Stimulated activated CD4-positive, alpha-beta T cell treated with anti-CD3 and anti-CD28 coated beads, TNF-alpha, amount 100 ng/mL, for 1 hour (primary cell): ENCODE data around the gene FLT4.
"Not testable (repeated sequence)": the region's sequence is repeated elsewhere in the genome, so short reads cannot be mapped to it uniquely, and the experiment has no call there.

ENCODE experiments used
- DNase-seq, 3 donors: peaks; one replicate each; pipeline ENCODE4 v3.0.0-alpha.2; 2020; ENCODE audit warnings: low read depth in 3 of 3, low spot score in 1 of 3

FLT4 gene

DNA sequence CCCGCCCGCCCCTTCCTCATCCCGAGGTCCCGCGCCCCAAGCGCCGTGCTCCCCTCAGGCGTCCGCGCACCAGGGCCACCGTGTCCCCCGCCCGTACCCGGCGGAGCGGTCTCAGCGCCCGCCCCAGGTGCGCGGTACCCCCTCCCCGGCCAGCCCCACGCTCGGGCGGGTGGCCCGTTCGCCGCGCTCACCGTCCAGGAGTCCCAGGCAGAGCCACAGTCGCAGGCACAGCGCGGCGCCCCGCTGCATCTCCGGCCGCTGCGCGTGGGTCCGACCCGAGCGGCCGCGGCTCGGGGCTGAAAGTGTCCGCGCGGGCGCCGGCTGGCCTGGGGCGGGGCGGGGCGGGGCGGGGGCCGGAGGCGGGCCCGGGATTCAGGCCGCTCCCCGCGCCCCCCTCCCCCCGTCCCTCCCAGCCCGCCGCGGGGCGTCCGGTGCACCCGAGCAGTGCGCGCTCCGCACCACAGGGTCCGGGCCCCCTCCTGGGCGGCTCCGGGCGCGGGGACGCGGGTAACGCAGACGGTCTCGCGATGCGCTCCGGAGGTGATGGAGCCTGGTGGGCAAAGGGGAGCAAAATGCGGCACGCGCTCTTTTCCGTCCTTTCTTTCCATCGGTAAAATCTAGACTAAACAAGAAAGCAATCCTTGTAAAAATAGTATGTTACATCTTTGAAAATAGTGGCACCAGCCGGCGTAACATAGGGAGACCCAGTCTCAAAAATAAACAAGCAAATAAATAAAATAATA, at the start of gene FLT4:
Gene FLT4 (minus strand): TSS at position 304 of the 743 bp plus-strand sequence. CDS start 55 bp downstream, at position 249.
- DNase-seq = no peak

DNA sequence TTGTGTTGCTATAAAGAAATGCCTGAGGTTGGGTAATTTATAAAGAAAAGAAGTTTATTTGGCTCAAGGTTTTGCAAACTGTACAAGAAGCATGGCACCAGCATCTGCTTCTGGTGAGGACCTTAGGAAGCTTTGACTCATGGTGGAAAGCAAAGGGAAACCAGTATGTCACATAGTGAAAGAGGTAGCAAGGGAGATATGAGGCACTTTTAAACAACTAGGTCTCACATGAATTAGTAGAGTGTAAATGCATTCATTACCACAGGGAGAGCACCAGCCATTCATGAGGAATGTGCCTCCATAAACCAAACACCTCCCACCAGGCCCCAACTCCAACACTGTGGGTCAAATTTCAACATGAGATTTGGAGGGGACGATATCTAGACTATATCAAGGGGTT, 49.6 kb upstream of the FLT4 start:
- DNase-seq = no peak

DNA sequence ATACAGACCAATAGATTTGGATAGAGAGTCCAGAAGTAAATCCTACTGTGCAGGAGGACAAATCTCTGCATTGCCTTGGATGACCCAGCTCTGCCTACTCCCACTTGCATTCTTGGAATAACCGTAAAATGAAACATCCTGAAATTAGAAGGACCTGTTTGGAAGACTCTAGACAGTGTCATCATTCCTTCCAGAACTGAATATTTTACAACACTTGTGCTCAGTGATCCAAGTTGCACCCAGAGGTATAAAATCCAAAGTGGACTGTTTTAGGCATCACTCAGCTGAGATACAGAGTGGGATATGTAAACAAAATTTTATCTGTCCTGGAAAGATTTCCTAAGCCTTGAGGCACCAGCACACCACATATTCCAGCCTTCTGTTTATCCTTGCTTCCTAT, 46.7 kb upstream of the FLT4 start:
- no peak for DNase-seq

DNA sequence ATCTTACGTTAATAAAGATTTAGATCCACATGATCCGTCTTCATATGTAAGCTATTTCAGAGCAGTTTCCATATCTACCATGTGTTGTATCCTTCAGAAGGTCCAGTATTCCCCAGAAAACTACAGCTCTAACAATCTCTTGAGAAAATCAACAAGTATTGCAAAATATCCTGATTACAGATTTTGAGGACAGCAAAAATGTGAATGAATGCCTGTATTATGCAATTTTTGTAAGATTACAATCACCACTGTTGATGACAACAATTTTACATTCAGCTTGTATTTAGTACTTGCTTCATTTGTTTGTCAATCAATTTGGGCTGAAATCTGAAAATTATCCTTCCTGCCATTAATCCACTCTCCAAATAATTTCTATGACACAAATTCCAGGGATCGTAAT, 43.0 kb upstream of the FLT4 start:
- no peak for DNase-seq

DNA sequence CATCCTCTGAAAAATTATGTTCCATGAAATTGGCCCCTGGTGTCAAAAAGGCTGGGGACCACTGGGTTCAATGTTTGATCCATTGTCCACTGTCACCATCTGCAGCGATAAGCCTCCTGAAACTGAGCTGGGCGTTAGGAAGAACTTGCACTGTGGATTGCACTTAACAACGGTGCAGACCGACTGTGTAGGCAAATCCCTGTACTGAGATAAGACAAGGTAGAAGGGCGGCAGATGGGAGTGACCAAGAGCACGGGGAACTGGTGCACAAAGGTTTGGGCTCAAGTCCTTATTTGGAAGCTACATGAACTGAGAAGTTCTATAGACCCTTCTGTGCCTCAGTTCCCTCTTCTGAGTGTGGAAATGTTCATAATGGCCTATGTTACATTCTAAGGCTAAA, 41.6 kb upstream of the FLT4 start:
- DNase-seq = no peak

DNA sequence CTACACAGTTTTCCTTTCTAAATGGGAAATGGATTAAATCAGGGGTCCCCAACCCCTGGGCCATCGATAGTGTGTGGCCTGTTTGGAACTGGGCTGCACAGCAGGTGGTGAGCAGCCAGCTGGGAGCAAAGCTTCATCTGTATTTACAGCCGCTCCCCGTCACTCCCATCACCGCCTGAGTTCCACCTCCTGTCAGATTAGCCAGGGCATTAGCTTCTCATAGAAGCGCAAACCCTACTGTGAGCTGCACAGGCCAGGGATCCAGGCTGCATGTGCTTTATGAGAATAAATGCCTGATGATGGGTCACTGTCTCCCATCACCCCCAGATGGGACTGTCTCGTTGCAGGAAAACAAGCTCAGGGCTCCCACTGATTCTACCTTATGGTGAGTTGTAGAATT, 41.2 kb upstream of the FLT4 start:
- no peak for DNase-seq

DNA sequence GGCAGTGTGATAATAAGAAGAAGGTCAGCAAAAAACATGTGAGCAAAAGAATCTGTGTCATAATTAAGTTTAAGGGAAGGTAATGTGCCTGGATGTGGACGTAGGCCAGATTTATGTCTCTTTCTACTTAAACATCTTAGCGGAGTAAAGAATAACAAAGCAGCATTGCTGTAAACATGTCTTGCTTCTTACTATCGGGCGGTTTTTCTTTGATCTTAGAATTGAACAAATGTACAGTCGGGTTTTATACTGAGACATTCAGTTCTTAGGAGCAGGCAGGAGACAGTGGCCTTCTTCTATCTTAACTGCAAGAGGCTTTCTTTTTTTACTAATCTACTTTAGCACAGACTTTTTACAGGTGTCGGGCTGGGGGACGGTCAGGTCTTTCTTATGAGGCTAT, 40.4 kb upstream of the FLT4 start:
- no peak for DNase-seq

DNA sequence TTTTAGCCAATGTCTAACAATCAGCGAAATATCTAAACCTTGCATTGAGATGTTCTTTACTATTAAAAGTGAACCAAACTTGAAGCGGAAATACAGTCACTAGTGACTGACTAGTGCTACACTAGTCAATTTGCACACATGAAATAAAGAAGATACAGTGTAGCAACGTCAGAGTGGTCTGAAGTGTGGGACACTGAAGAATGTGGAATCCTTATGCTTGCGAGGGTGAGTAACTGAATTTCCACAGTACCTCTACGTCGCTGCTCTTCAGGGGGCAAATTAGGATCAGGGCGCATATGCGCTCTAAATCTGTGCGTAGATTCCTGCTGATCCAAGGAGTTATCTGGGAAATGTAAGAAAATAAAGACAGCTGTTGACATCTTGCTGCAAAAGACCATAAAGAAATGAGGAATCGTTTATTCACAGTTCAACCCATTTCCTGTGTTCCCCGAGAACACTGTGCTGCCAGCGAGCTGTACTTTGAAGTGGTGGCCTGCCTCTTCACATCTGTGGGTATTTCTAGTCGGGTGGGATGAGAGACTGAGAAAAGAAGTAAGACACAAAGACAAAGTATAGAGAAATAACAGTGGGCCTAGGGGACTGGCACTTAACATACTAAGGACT, 39.8 kb upstream of the FLT4 start:
- peak in 1 of 3 donors; percentile 11 for DNase-seq

DNA sequence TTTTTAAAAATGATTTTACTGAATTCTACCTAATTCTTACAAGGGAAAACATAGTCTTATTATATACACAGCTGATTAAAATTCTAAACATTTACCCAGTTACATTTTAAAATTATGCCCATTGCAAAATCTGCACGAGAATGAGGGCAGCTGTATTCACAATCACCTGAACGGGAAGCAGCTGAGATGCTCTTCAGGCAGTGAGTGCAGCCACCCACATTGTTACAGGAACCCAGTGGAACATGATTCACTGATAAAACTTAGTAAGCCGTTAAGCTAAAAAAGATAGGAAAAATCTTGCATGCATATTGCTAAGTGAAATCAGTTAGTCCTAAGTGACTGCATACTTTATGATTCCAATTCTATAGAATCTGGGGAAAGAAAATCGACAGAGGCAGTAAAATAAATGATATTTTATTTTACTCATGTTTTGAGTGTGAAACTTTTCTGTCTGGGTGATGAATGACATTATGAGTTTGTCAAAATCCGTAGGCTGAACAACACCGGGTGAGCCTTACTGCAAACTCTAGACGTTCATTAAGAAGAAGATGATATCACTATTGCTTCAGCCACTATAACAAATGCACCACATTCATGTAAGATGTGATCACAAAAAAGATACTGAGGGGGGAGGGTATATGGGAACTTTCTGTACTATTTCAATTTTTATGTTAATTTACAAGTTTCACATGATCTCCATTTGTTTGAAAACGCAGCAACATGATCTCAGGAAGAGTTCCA, 39.1 kb upstream of the FLT4 start:
- no peak for DNase-seq

DNA sequence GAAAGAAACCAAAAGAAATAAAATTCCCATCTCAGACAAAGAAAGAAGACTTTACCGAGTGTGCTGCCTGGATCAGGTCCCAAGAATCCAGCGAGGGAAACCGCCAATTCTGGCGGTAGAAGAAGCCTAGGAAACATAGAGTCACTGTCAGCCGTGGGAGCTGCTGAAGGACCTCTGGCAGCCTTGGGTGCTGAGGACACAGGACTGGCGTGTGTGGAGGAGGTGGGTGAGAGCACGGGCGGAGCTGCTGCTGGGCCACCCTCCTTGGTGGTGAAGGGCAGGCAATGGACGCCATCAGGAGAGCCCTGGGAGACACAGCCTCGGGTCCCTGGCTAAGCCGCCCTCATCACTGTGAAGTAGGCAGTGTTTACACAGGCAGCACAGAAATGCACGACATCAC, 37.4 kb upstream of the FLT4 start:
- not testable (repeated sequence) for DNase-seq

DNA sequence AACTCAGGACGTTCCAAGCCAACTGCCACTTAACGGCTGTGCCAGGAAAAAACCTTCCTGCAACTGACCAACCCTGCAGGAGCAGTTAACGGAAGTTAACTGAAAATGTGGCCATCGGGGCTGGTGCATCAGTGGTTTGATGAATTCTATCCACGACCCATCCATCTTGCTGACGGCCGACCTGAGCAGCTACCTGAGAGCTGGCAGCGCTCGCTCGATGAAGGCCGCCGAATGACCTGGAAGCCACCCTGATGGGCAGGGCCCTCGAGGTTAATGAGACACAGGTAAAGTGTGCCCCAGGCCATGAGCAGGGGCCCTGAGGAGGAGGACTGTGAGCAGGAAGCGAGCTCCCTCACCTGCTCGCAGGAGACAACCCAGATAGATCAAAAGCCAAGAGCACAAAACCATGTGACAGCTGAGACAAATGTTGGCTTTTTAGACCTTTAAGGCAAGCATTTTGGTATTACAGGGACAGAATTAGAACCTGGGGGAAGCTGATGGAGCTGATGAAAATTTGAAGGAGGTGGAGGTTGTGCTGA, 35.3 kb upstream of the FLT4 start:
- no peak for DNase-seq

DNA sequence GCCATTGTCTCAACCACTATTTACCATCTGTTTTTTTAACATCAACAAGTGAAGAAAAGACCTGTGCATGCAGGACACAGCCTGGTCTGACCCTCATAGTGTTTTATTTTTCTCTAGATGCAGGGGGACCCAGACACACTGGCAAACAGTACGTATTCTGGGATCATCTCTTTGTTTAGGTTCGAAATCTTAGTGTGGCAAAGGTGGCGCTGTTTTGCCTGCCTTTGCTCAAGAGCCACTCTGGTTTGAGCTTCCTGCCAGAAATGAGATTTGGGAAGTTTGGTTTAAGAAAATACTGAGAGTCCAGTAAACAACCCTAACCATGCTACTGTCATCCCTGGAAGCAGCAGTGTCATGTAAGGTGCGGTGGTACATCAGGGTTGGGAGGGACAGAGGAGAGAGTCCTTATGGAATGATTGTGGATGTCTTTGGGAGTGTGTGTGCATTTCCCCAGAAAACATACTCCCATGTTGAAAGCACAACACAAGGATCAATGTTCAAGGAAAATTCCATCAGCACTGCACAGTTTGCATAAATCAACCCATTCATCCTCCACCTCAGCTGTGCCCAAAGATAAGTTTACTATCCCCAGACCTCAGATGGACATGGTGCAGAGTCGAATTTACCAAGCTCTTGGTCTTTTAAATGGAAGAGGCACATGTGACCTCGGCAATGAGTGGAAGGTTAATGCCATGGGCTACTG, 34.0 kb upstream of the FLT4 start:
- DNase-seq = no peak

DNA sequence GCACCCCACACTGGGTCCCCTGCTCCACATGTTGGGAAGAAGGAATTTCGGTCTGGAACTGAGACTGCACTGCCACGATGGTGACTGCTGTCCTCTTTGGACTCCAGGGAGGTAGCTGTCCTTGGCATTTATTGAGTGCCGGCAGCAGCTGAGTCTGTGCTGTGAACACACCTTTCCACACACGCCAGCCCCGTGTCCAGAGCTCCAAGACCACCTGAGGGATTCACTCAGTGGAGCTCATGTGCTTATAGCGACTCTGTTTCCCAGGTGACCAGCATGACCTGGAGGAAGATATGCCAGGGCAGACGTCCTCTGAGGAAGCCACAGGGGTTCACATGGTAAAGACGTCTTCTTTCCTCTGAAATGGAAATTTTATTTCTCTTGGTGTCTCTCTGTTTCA, 33.2 kb upstream of the FLT4 start:
- no peak for DNase-seq

DNA sequence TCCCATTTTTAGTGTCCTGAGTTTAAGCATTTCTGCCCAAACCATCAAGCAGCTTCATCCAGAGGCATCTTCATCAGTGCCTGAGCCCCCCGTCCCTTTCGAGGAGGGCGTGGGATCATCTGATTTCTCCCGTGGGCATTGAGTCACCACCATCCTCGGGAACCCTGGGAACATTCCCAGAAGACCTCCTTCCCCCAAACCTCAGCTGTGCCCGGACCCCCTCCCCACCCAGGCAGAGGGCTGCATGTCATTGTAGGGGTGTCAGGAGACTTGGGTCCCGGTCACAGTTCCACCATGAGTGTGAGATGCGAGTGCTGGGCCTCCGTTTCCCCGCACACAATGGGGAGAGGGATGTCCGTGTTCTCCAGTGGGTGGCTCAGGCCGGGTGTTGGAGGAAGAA, 32.6 kb upstream of the FLT4 start:
- not testable (repeated sequence) for DNase-seq

DNA sequence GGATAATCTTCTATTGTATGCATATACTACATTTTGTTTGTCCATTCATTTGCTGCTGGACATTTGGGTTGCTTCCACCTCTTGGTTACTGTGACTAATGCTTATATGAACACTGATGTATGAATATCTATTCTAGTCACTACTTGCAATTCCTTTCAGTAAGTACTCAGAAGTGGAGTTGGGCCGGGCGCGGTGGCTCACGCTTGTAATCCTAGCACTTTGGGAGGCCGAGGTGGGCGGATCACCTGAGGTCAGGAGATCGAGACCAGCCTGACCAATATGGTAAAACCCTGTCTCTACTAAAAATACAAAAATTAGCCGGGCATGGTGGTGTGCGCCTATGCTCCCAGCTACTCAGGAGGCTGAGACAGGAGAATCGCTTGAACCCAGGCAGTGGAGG, 28.9 kb upstream of the FLT4 start:
- not testable (repeated sequence) for DNase-seq

DNA sequence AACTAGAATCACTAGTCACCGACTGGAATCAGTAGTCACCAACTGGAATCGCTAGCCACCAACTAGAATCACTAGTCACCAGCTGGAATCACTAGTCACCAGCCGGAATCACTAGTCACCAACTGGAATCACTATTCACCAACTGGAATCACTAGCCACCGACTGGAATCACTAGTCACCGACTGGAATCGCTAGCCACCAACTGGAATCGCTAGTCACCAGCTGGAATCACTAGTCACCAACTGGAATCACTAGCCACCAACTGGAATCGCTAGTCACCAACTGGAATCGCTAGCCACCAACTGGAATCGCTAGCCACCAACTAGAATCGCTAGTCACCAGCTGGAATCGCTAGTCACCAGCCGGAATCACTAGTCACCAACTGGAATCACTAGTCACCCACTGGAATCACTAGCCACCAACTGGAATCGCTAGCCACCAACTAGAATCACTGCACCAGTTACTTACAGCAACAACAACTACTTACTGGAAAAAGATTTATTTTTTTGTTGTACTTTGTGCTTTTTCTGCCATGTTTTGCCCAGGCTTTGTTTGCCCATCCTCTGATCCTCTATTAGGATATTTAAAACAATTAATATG, 25.7 kb upstream of the FLT4 start:
- no peak for DNase-seq

DNA sequence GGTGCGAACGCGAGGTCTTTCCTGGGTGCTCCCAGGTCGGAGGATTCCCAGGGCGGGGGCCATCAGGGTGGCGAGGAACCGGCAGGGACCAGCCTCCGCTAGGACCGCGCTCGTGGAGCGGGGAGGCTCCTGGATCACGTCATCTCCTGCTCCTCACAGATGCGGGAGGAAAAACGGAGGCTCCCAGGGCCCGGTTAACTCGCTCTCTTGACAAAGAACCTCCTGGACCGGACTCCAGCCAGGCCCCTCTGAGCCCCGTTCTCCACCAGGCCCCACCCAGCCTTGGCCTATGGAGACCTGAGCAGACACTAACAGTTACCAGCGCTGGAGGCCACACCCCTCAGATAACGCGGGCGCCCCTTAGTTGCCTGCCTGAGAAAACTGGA, 24.7 kb upstream of the FLT4 start:
- DNase-seq = not testable (repeated sequence)

DNA sequence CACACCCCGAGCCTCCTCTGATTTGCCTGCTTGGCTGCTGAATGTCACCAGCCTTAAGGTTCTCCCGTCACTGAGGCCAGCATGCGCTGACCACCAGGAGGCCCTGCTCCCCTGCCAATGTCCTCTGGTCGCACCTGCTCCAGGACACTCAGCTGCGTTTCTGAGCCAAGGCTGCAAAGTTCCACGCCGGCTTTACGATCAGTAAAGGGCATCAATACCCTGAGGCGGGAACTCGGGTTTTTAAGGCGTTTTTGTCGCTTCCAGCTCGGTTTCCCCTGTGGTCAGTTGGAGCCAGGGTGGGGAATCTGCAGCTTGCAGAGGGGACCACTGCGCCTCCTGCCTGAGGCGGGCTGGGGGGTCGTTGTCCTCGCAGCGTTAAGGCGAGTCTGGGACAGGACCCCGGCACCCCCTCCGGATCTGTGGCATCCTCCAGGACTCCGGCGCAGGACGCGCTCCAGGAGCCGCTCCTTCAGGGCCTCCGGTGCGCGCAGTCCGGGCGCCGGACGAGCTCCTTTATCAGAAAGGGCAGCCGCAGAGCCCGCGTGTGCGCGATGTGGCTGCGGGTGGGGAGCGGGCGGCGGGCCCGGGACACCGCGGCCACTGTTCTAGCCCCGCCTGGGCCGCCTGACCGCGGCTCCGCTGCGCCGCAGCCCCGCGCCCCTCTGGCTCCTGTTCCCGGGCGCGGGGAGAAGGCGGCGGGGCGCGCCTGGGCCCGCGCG, 24.1 kb upstream of the FLT4 start:
- no peak for DNase-seq

DNA sequence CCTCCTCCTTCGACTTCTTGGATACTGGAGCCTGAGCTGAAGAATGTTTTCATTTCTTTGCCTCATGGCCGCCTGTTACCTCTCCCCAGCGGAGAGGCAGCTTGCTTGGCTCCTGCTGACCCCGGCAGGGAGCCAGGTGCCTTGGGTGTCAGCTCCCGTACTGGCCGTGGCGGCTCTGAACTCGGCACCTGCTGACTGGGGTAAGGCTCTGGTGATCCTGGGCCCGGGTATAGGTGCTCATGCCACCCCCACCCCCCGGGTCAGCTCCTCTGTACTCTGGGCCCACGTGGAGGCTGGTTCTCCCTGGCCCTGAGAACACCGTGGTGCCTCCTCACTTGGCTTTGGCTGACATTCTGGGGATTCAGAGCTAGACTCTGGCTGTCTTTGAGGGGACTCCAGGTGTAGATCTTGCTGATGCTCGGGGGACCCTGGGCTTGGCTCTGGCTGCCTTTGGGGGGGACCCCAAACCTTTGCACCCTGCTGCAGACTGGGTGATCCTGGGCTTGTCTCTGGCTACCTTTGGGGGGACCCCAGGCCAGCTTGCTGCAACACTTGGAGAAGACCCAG, 22.6 kb upstream of the FLT4 start:
- DNase-seq = not testable (repeated sequence)
